Measurements from ENCODE around the gene GOSR1.
"Not testable (repeated sequence)": the region's sequence is repeated elsewhere in the genome, so short reads cannot be mapped to it uniquely, and the experiment has no call there.

GOSR1 gene

DNA sequence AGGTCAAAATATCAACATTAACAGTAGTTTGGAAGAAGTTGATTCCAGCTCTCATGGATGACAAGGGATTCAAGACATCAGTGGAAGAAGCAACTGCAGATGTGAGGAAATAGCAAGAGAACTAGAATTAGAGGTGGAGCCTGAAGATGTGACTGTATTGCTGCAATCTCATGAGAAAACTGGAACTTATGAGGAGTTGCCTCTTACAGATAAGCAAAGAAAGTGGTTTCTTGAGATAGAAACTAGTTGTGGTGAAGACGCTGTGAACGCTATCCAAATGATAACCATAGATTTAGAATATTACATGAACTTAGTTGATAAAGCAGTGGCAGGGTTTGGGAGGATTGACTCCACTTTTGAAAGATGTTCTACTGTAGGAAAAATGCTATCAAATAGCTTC is 67.8 kb downstream of the GOSR1 start:
- DNase-seq (ENCODE audit: low spot score): no peak

DNA sequence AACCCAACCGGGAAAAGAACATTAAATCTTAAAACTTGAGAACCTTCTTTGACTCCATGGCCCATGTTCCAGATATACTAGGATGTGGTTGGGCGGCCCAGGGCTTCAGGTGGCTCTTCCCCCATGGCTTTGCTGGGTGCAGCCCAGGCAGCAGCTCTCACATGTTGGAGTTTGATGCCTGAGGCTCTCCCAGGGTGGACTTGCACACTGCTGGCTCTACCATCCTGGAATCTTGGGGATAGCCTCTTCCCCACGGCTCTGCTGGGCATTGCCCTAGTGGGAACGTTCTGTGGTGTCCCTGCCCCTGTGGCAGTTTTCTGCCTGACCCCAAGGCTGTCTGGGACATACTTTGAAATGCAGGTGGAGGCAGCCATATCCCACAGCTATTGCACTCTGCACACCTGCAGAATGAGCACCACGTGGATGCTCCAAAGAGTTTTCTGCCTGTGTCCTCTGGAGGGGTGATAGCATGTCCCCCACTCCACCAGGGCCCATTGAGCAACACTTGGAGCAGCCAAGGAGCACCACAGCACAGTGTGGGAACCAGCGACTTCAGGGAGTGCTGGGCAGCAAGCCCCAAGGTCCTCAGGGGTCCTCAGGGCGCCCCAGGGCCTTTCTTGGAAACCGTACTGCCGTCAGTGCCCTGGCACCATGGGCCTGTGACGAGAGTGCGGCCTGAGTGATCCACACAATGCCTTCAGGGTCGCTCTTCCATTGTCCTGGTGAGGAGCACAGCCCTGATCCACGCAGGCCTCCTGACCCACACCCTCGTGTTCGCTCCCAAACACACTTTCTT is 70.8 kb downstream of the GOSR1 start:
- DNase-seq (ENCODE audit: low spot score): no peak

DNA sequence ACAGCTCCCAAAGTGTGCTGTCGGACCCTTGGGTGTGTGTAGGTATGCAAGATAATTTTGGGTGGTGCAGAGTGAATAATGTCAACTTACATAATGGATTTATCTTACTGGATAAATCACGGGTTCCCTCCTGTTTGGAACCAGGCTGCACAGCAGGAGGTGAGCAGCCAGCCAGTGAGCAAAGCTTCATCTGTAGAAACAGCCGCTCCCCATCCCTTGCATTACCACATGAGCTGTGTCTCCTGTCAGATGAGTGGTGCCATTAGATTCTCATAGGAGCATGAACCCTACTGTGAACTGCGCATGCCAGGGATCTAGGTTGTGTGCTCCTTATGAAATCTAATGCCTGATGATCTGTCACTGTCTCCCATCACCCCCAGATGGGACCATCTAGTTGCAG is 72.0 kb downstream of the GOSR1 start:
- not testable (repeated sequence) for DNase-seq (ENCODE audit: low spot score)

DNA sequence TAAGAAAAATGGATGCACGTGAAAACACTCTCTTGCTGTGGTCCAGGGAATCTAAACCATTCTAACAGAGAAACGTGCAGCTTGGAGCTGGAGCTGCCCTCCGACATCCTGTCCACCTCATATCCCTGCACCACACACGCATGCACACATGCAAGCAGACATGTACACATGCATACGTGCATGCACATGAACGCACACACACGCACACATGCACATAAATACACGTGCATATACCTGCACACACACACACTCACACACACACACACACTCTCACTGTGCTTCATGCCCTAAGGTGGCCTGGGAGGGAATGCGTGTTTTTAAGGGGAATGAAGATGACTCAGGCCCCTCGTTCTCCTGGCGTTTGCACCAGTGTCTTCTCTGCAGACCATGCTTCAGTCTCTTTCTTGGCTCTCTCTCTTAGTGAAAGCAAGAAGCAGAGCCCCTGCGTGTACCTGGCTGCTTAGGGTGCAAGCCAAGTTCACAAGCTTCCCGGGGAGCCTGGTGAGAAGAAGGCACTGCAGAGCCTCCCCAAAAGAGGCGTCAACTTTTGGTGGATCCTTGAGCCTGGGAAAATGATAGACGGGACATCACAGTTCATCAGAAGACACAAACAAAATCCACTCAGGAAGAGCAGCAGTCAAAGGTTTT is 72.8 kb downstream of the GOSR1 start:
- DNase-seq (ENCODE audit: low spot score): no peak

DNA sequence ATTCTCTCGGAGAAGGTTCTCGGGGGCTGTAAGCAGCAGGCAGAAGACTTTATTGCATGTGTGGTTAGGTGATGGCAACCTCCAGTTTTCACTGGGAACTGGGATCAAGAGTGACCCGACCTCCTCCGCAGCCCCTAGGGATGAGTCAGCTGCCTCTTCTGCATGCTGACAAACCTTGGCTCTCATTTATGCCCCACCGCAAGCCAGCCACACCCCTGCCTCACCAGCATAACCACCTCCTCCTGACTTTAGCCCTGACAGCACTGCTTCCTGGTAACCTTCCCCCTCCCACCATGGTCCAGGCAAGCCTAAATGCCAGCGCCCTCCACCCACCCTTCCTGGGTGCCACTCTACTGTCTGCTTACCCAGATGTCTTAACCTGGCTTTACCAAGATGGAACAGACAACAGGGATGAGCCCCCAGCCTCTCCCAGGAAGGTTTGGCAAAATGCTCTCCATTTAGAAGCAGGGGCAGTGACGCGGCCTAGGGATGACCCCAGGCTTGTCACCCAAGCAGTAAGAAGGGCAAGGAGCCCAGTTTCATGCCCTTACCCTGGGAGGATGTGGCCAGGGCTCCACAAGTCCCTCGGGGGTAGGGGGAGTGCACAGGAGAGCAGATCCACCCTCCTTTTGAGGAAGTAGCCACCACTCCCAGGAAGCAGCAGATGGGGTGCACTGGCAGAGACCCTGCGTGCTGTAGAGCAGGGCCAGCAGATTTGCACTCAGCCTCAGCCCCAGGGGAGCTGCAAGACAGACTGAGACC is 73.5 kb downstream of the GOSR1 start:
- no peak for DNase-seq (ENCODE audit: low spot score)

DNA sequence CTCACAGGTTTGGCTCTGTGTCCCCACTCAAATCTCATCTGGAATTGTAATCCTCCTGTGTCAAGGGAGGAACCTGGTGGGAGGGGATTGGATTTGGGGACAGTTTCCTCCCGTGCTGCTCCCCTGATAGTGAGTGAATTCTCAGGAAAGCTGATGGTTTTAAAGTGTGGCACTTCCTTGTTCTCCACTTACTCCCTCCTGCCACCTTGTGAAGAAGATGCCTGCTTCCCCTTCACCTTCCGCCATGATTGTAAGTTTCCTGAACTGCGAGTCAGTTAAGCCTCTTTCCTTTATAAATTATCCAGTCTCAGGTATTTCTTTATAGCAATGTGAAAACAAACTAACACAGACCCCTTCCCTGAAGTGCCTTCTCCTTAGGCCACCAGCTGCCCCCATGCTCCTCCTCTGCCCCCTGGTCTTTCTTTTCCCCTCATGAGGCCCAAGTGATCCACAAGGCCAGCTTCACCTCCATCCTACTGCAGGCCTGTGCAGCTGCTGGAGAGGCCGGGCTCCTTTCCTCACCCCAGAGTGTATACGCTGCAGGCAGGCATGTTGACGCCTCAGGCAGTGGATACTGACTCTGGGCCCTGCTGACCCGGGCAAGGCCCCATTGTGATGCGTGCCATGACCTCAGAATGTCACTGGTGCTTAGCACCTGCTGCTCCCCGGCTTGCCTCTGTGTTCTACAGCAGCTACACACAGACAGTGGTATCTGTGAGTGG is 74.2 kb downstream of the GOSR1 start:
- DNase-seq (ENCODE audit: low spot score): not testable (repeated sequence)

DNA sequence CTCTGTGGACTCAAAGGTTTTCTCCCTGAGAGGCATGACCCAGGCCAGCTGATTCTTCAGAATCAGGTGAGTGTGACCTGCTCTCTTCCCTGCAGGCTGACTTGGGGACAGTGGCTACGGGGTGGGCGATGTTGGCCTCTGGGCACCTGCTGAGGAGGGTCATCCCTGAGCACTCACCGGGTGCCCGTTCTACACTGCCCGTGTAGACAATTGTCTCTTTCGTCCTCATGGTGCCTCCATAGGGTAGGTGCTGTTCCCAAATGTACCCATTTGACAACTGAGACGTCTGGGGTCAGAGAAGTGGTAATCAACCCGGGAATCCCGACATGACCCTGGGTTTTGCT is 74.8 kb downstream of the GOSR1 start:
- no peak for DNase-seq (ENCODE audit: low spot score)

DNA sequence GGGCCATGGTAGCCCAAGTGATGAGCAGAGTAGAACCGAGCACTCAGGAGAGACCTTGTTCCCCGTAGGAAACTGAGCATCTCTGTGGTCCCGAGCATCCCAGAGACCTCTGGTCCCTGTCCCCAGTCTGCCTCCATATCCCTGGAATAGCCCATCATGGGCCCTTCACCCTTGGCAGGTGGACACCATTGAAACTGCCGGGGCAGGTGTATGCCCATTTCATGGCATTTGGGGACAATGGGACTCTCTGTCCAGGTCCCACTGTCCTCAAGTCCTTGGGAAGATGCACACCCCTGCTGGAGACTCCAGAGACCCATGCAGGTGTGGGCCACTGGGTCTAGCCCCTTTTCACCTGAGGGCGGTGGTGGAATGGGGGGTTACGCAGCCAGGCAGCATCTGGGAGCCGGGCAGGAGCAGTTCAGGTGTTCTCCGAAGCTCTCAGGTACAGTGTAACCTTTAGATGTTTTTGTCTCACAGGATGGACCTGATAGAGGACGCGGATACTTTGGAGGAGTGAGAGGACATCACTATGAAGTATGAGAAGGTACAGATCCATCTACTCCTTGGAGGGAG is 75.9 kb downstream of the GOSR1 start:
- no peak for DNase-seq (ENCODE audit: low spot score)

DNA sequence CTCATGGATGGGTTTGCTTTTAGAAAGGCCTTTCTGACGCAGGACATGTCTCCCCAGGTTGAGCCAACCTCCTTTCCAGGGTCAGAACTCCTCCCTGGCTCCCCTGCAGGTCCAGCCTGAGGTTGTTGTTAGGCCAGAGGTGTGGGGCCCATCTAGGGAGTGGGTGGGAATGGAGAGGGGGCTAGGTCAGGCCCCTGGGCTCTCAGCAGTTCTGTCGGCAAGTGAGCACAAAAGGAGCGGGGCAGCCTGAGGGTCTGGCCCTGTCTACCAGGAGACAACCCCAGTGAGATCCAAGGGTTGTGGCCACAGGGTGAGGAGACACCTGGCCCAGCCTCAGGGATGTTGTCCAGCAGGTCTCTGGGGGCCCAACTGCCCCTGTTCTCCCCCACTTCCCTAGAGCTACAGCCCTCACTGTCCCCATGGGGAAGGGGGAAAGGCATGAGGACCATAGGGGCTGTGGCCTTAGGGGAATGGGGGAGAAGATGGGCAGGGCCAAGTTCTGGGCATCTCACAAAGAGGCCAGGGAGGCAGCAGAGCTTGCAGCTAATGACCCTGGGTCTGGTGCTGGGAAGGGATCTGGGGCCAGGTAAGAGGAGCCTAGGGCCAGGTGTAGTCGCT is 76.7 kb downstream of the GOSR1 start:
- DNase-seq (ENCODE audit: low spot score): not testable (repeated sequence)

DNA sequence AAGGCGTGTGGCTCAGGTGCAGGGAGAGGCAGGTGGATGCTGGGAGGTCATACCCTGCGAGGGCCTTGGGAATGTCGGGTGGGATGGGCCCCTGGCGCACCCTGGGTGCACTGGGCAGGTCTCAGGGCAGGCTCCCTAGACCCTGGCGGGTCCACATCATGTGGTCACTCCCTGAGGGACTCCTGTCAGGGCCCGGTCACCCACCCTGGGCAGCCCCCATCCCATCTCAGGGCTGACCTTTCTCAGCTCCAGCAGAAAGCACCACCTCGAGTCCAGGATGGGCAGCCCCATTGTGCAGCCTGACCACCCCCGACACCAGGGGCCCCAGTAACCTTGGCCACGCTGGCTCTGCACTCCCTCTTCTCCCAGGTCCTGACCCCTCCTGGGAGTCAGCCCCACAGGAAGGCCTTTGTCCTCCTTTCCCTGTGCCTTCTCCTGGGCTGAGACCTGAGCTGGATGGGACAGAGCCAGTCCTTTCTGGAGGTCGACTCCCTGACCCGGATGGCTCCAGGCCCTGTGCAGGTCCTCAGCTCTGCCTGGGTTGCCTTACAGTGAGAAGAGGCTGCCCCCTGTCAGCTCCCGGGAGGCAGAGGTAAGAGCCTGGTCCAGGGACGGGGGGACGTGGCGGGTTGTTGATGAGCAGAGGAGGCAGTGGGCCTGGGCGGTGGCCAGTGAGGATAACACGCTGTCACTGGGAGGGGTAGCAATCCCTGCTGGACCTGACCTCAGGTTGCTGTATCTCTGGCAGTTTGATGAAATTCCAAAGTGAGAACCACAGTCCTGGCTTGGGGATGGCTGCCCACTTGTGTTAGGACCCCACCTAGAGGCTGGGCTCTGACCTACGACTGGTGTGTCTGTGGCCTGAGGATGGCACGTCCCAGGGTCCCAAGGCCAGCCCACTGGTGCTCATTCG is 77.9 kb downstream of the GOSR1 start:
- DNase-seq (ENCODE audit: low spot score): no peak

DNA sequence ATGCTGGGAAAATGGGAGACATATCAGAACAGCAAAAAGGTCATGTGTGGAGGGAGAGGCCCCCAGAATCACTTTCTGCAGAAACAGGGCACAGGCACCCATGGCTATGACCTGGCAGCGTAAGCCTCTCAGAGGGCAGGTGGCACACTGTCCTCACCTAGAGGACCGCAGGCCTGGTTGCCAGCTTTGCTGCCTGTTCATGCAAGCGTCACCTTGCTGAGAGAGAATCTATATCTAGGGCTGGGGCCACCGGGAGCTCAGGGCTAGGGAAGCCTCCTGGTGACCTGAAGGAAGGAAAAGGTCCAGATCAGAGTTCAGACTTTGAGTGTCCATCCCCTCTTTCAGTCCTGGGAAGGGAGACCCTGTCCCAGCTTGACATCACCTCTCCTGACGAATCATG is 78.7 kb downstream of the GOSR1 start:
- no peak for DNase-seq (ENCODE audit: low spot score)

DNA sequence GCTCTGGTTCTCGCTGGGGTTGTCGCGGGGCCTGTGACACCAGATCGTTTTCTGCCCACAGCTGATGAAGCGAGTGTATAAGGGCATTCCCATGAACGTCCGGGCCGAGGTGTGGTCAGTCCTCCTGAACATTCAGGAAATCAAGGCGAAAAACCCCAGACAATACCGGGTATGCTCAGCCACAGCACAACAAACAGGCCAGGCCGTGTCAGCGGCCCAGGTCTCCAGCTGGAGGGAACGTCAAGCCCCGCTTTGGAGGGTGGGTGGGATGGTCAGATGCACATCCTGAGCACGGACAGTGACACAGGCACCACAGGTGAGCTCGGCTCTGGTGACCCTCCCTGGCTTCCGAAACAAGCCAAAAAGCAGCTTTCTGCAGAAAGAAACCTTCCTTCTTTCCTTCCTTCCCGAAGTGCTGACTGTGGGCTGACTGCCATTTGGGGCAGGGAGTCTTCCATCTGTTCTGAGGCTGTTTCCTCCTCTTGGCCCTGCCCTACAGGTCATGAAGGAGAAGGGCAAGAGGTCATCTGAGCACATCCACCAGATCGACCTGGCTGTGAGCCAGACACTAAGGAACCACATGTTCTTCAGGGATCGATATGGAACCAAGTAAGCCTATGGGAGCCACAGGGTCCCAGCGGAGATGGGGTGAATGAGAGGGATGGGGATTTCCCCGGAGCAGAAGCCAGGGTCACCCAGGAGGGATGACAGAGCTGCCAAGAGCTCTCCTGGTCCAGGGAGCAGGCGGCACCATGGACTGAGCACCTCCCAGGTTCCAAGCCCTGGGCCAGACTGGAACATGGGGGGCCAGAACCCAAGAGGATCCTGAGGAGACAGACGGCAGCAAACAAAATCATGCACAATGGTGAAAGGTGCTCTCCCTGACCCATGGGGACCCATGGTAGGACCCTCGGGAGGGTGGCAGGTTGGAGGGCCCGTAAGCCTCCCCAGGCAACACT is 79.4 kb downstream of the GOSR1 start:
- DNase-seq (ENCODE audit: low spot score): no peak

DNA sequence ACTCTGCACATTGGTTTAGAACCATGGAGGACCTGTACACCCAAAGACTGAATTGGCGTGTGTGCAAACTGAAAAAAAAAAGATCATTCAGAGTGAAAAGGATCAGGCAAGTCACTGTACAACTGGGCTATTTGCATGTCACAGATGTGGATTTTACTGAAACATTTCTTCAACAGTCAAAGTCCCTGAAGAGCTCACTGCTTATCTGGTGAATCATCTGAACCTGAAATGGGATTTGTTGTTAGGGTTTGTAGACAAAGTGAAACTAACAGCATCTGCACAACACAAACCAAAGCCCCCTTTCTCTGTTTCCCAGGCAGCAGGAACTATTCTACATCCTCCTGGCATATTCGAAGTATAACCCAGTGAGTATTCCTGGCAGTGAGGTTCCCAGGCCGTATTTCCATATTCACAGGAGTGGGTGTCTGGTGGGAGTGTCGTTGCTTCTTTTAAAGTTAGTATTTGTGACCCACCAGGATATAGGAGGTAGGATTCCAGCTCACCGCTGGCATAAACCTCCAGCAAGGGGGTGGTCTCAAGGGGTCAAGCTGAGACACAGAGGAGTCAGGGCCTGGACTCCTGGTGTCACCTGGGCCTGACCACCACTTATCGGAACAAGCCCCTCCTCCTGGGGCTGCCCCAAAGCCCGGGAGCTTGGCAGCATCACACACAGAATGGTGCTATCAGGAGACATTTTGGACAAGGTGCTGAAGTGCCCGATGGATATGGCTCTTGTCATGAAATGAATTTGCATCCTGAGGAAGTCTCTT is 80.9 kb downstream of the GOSR1 start:
- DNase-seq (ENCODE audit: low spot score): no peak

DNA sequence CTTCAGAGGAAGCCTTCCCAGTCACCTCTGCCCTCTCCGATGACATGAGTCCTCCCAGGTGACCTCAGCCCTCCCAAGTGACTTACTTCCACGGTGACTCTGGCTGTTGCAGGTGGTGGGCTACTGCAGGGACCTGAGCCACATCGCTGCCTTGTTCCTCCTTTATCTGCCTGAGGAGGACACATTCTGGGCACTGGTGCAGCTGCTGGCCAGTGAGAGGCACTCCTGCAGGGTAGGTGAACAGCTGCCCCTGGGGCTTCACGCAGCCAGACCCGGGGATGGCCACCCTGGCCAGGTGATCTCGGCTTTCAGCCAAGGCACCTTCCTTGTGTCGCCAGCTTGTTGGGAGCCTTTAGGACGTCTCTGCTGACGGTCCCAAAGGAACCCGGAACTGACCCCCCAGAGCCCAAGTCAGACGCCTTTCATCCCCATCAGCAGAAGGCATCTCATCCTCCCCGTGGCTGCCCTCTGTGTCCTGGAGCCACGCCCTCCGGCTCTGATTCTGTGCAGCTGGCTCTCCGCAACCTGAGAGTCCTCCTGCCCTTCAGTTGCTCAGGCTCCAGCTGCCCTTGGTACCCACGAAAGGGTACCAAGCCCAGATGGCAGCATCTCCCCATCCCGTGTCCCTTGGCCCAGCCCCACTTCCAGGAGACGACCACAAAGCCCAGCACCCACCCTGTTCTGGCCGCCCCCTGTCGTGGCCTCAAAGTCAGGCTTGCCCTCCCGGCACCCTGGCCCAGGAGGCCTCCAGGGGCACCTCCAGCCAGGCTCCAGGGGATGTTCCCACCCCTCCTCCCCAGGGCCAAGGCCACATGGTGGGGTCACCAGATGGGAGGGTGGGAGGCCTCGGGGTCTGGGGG is 81.7 kb downstream of the GOSR1 start:
- DNase-seq (ENCODE audit: low spot score): no peak

DNA sequence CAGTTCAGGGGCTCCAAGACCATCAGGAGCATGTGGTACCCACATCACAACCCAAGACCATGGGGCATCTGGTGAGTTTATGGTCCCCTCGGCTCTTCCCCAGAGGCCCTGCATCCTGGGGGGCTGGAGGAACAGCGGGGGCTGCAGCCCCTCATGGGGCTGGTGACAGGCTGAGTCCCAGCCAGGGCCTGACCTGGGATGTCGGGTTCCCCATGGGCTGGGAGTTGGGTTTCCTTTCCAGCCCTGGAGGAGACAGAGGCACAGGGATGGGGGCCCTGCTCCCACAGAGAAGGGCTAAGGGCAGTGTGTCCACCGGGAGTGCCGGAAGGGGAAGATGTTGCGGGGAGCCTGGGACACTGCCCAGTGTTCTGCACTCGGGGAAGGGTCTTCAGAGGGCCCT is 82.4 kb downstream of the GOSR1 start:
- no peak for DNase-seq (ENCODE audit: low spot score)

DNA sequence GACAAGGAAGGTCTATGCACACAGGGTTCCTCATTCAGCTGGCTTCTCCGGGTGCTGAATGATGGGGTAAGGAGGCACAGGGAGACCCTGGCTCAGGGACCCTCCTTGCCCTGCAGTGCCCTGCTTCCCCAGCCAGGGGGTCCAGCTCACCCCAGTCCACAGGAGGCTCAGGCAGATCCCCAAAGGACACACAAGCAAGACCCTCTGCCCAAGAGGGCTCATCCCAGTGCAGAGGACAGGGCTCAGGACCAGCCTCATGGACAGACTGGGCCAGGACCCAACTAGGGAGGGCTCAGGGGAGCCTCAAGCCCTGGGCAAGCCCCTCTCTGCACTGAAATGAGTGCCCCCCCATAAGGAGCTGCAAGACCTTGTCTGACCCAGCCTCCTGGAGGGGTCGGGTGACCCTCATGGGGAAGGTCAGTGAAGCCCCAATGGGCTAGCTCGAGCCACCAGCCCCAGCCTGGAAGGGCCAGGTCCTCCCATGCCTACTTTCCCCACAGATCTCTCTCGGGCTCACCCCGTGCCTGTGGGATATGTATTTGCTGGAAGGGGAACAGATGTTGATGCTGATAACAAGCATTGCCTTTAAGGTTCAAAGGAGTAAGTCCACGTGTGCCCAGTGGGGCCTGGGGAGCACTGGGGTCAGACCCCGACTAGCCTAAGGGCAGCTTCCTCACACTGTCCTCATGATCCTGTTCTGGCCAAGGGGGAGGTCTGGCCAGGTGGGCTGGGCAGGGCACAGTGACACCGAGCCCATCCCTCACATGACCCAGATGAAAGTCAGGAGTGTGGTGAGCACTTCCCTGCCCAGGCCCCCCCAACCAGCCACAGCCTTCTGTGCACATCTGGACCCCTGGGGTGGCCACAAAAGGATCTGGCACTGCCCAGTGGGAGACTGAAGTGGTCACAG is 83.2 kb downstream of the GOSR1 start:
- not testable (repeated sequence) for DNase-seq (ENCODE audit: low spot score)

DNA sequence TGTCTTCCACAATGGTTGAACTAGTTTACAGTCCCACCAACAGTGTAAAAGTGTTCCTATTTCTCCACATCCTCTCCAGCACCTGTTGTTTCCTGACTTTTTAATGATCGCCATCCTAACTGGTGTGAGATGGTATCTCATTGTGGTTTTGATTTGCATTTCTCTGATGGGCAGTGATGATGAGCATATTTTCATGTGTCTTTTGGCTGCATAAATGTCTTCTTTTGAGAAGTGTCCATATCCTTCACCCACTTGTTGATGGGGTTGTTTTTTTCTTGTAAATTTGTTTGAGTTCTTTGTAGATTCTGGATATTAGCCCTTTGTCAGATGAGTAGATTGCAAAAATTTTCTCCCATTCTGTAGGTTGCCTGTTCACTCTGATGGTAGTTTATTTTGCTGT is 84.6 kb downstream of the GOSR1 start:
- not testable (repeated sequence) for DNase-seq (ENCODE audit: low spot score)

Data from activated CD4-positive, alpha-beta T cell treated with anti-CD3 and anti-CD28 coated beads, Interleukin-2, Interleukin-4, amounts not matched to agents 100 ng/mL and 50 ng/mL, durations not matched to agents 16 hours and 8 hours (primary cell).